HUES6 (cell line): Measurements from ENCODE around the gene KMT2E.
A peak's percentile ranks its signal among the peaks of the same experiment; 100 is the strongest.

Experiments used
- H3K27ac ChIP-seq: 2 replicates; pipeline ENCODE4 v1.7.0; 2013; ENCODE audit warnings: low read depth, mild to moderate bottlenecking, low read length, inconsistent platforms
- H3K27me3 ChIP-seq: 2 replicates; pipeline ENCODE4 v1.6.1; 2013; ENCODE audit warnings: low read length; ENCODE audit not compliant: control insufficient read depth, insufficient read depth
- H3K36me3 ChIP-seq: 2 replicates; pipeline ENCODE4 v1.6.1; 2013; ENCODE audit warnings: low read length; ENCODE audit not compliant: control insufficient read depth, insufficient read depth
- H3K4me1 ChIP-seq: 2 replicates; pipeline ENCODE4 v1.6.1; 2013; ENCODE audit warnings: low read length; ENCODE audit not compliant: control insufficient read depth, insufficient read depth
- H3K4me3 ChIP-seq: 2 replicates; pipeline ENCODE4 v1.5.1; 2013; ENCODE audit warnings: low read depth, low read length
- H3K9ac ChIP-seq: one replicate; pipeline ENCODE4 v1.6.1; 2013; ENCODE audit warnings: mild to moderate bottlenecking, low read length
- H3K9me3 ChIP-seq: 2 replicates; pipeline ENCODE4 v1.6.1; 2013; ENCODE audit warnings: low read depth, low read length; ENCODE audit not compliant: control insufficient read depth, insufficient read depth

Gene KMT2E

DNA sequence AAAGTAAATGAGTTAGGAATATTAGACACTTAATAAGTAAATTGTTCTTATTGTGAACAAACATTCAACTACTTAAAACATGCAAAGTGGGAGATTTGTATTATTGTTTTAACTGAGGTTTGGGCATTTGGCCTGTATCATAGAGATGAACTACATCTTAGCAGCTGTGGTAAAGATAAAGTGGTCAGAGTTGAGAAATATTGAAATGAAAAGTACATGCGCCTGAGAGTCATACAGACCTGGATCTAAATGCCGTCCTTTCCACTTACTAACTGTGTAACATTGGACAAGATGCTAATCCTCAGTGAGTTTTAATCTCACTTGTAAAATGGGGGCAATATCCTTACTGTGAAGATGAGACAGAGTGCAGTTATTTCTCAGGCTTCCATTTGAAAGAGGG, 74.5 kb downstream of the KMT2E start:
- no peak overlapping the region for H3K27ac ChIP-seq
- no peaks in the 10 kb centered on the region for H3K4me1 ChIP-seq
- H3K36me3 ChIP-seq = peaks cover 65% of the 10 kb centered on the region
- H3K9ac ChIP-seq = no peak overlapping the region
- no peak overlapping the region for H3K4me3 ChIP-seq
- H3K27me3 ChIP-seq = no peaks in the 10 kb centered on the region
- no peaks in the 10 kb centered on the region for H3K9me3 ChIP-seq

DNA sequence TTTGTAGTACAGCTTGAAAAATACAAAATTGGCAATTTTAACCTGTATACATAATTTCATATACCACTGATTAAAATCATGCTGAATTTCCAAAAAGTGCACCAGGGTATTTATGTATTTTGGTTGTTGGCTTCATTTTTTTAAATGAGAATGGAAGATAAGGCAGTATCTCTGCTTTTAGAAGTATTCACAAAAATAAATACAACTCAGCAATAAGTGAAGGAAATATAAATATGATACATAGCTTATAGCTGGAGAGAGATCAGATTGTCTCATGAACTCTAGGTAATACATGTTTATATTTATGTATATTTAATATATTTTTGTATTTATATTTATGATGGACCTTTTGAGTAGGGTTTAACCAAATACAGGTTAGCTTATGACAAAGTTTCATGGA, 81.0 kb downstream of the KMT2E start:
- peaks cover 67% of the 10 kb centered on the region for H3K36me3 ChIP-seq
- no peaks in the 10 kb centered on the region for H3K4me1 ChIP-seq

DNA sequence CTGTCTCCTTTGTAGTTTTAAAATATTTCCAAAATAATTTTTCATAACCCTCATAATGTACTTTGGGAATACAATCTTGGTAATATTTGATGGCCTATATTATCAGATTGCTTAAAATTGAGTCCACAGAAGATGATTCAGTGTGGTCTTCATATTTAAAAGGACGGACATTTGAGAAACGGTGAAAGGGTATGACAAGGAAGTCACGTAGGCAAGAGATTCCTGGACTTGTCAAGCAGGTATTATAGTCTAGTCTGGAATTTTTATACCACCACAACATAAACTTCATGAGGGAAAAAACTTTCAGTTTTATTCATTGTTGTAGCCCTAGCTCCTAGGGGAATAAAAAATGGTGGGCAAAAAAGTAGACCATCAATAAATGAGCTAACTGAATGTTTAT, 82.3 kb downstream of the KMT2E start:
- Histone ChIP-seq H3K9me3 (no peaks in the 10 kb centered on the region), H3K4me1 (no peaks in the 10 kb centered on the region), H3K9ac (no peak overlapping the region), H3K36me3 (peaks cover 69% of the 10 kb centered on the region), H3K4me3 (no peak overlapping the region), H3K27ac (no peak overlapping the region), H3K27me3 (no peaks in the 10 kb centered on the region)

More for the DNA sequence above, 81.0 kb downstream of the KMT2E start:
- H3K27ac ChIP-seq = no peak overlapping the region
- H3K27me3 ChIP-seq = no peaks in the 10 kb centered on the region
- no peak overlapping the region for H3K9ac ChIP-seq
- H3K9me3 ChIP-seq = no peaks in the 10 kb centered on the region
- H3K4me3 ChIP-seq = no peak overlapping the region

DNA sequence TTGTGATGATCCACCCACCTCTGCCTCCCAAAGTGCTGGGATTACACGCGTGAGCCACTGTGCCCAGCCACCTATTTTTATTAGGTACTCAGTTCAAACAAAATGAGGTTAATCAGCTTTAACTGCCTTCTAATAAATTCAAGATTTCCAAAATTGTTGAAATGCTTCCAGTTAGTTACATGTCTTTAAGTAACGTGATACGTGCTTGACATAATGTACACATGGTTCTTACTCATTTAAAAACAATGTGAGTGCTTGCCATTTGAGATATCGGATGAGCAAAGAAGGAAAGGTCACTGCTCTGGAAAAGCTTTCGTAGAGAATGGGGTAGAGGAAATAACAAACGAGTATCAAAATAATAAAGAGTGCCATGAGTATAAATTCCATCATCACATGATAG, 83.6 kb downstream of the KMT2E start:
- H3K9me3 ChIP-seq = no peaks in the 10 kb centered on the region
- H3K4me3 ChIP-seq = no peak overlapping the region
- H3K27ac ChIP-seq = no peak overlapping the region
- no peak overlapping the region for H3K9ac ChIP-seq
- H3K36me3 ChIP-seq = peaks cover 67% of the 10 kb centered on the region
- no peaks in the 10 kb centered on the region for H3K4me1 ChIP-seq
- H3K27me3 ChIP-seq = no peaks in the 10 kb centered on the region

DNA sequence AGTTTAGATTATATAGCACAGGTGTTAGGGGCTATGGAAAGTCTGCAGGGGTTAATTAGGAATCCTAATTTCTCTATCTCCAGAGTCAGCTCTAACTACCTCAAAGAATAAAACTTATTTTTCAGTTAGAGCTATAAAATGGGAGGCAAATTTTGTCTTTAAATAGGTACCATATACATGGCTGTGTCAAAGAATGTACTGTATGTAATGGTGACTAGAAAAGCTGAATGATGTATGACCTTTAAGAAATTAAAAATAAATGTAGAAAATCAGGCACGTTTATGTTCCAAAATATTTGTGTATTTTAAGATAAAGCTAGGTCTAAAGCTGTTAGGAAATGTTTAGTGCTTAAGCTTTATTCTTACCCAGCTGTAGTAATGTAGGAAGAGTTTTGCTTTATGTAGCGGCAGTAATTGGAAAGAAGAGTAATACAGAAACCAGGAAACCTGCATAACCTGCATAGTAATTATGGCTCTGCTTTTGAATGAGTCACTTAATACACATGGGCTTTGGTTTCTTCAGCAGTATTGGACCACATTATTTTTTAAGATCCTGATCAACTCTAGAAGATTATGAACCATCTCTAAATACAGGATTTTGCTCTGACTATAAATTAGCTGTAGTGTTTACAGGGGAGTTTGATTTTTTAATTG, 85.0 kb downstream of the KMT2E start:
- Histone ChIP-seq H3K27me3 (no peaks in the 10 kb centered on the region), H3K36me3 (peaks cover 71% of the 10 kb centered on the region), H3K27ac (no peak overlapping the region), H3K9ac (no peak overlapping the region), H3K9me3 (no peaks in the 10 kb centered on the region), H3K4me1 (no peaks in the 10 kb centered on the region), H3K4me3 (no peak overlapping the region)

DNA sequence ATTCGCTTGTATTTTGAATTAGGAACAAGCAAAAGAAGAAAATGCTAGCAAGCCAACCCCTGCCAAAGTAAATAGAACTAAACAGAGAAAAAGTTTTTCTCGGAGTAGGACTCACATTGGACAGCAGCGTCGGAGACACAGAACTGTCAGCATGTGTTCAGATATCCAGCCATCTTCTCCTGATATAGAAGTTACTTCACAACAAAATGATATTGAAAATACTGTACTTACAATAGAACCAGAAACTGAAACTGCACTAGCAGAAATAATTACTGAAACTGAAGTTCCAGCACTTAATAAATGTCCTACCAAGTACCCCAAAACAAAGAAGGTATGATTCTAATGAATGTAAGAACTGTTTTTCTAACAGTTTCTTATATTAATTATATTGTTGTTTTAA, 87.9 kb downstream of the KMT2E start:
- Histone ChIP-seq H3K4me3 (no peak overlapping the region), H3K27me3 (no peaks in the 10 kb centered on the region), H3K4me1 (no peaks in the 10 kb centered on the region), H3K9me3 (no peaks in the 10 kb centered on the region), H3K9ac (no peak overlapping the region), H3K36me3 (peaks cover 74% of the 10 kb centered on the region), H3K27ac (no peak overlapping the region)

DNA sequence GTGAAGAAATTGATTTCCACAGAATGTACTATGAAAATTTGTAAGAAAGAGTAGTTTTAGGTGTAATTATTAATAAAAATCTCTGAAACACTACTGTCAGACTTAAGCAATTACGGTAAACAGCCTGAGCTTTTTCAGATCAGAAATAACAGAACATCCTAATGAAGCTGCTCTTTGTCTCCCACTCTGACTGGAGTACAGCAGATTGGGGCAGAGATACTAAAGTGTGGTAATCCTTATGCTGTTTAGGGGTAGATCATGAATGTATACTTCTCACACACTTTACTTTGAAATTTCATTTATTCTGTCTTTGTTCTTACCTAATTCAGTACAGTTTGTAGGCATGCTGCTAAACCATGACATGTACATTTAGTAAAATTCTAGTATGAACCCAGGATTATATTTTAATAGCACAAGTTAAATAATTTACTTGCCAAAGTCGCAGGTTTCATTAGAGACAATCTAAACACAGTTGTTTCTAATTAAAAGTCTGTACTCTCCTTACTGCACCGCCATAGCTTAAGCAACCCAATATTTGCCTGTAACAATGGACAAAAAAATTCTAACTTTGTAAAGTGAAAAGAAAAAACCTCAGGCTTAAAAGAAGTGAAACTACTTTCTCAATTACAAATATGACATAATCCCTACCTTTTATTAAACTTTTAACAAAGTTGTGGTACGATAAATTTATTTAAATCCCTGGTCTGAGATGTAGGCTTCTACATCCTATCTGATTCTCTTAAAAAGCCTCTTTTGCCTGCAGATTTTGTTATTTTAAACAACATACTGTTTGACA, 88.8 kb downstream of the KMT2E start:
- no peaks in the 10 kb centered on the region for H3K9me3 ChIP-seq
- no peaks in the 10 kb centered on the region for H3K4me1 ChIP-seq
- H3K27ac ChIP-seq = no peak overlapping the region
- peaks cover 76% of the 10 kb centered on the region for H3K36me3 ChIP-seq
- H3K27me3 ChIP-seq = no peaks in the 10 kb centered on the region
- H3K9ac ChIP-seq = no peak overlapping the region
- H3K4me3 ChIP-seq = no peak overlapping the region

DNA sequence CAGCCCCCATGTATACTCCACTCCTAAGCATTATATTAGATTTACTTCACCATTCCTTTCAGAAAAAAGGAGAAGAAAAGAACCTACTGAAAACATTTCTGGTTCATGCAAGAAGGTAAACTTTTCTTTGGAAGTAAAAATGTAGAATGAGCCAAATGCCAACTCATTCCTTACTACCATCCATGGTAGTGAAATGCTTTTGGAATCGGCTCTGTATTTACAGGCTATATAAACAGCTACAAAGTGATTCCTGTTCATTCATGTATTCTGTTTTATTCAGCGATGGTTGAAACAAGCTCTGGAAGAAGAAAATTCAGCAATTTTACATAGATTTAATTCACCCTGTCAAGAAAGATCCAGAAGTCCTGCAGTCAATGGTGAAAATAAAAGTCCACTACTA, 91.6 kb downstream of the KMT2E start:
- H3K9ac ChIP-seq = no peak overlapping the region
- no peaks in the 10 kb centered on the region for H3K9me3 ChIP-seq
- H3K36me3 ChIP-seq = peaks cover 91% of the 10 kb centered on the region
- H3K4me3 ChIP-seq = no peak overlapping the region
- 0 out of 2 replicates have a peak overlapping the region, but pooled peaks have one; percentile 24 for H3K27ac ChIP-seq
- H3K27me3 ChIP-seq = no peaks in the 10 kb centered on the region
- no peaks in the 10 kb centered on the region for H3K4me1 ChIP-seq

DNA sequence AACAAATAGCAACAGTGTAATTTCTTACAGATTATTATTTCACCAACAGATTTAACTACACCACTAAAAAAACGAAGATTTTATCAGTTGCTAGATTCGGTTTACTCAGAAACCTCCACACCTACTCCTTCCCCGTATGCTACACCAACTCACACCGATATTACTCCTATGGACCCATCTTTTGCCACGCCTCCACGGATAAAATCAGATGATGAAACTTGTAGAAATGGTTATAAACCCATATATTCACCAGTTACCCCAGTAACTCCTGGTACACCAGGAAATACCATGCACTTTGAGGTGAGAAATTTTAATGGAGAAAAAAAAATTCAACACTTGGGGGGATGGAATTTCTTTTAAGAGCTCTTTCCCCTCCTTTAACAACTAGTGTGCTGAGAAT, 92.5 kb downstream of the KMT2E start:
- Histone ChIP-seq H3K27me3 (no peaks in the 10 kb centered on the region), H3K27ac (no peak overlapping the region), H3K9ac (no peak overlapping the region), H3K9me3 (no peaks in the 10 kb centered on the region), H3K4me1 (no peaks in the 10 kb centered on the region), H3K4me3 (no peak overlapping the region), H3K36me3 (peaks cover 91% of the 10 kb centered on the region)

DNA sequence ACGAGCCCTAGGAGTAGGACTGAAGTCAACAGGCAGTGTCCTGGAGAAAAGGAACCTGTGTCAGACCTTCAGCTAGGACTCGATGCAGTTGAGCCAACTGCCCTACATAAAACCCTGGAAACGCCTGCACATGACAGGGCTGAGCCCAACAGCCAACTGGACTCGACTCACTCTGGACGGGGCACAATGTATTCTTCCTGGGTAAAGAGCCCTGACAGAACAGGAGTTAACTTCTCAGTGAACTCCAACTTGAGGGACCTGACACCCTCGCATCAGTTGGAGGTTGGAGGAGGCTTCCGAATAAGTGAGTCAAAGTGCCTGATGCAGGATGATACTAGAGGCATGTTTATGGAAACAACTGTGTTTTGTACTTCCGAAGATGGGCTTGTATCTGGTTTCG, 93.5 kb downstream of the KMT2E start:
- Histone ChIP-seq H3K9ac (no peak overlapping the region), H3K9me3 (no peaks in the 10 kb centered on the region), H3K4me1 (no peaks in the 10 kb centered on the region), H3K36me3 (peaks cover 94% of the 10 kb centered on the region), H3K27ac (no peak overlapping the region), H3K27me3 (no peaks in the 10 kb centered on the region), H3K4me3 (no peak overlapping the region)
